ENCODE results near the gene TECPR2. TPM values are rescaled to one million over a fixed set of nuclear protein-coding genes. Genes with fewer than 3 reads are reported as not detected.

The TECPR2 gene
- total RNA-seq, 1 experiment from 2014 or later, result 12.2 TPM

DNA sequence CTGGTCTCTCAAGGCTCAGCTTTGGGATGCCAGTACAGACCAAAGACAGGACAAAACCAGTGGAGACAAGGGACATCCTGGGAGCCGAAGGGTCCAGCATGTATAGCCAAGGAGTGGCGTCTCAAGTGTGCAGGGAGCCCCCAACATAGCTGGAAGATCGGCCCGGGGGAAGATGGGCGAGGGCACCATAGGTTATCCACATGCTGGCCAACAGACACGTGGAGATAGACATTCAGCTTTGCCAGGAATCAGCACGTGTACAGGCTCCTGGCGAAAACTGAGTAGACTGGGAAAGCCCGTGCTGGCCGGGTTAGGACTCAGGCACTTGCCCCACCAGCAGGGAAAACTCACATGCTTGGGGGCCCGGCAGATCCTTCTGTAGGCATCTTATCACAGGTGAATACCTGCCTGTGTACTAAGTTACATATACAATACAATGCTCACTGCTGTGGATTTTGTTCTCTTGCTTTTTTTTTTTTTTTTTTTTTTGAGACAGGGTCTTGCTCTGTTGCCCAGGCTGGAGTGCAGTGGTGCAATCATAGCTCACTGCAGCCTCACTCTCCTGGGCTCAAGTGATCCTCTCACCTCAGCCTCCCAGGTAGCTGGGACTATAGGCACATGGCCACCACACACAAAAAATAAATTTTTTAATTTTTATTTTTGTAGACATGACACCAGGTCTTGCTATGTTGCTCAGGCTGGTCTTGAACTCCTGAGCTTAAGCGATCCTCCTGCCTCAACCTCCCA lies 152.4 kb downstream of the TECPR2 start:
- intact Hi-C loops (cut with micrococcal nuclease), result no loop called here
- no peaks in the 10 kb centered on the region for H4K20me1 ChIP-seq (ENCODE audit: insufficient read depth)
- no peak overlapping the region for H3K27ac ChIP-seq (ENCODE audit: low read depth, low read length)
- no peaks in the 10 kb centered on the region for H3K9me2 ChIP-seq (ENCODE audit: insufficient read depth)
- H3K4me1 ChIP-seq (ENCODE audit: control insufficient read depth in 1 of 2, insufficient read depth in 2 of 2, low read length in 2 of 2), result peaks cover 16 to 20% of the 10 kb centered on the region in 2 experiments
- H3K36me3 ChIP-seq (ENCODE audit: control insufficient read depth in 1 of 2, insufficient read depth in 2 of 2, low read length in 2 of 2), result no peaks in the 10 kb centered on the region
- DNase-seq (ENCODE audit: low read depth, low spot score) (no peak), ATAC-seq (no peak)
- H3K9me3 ChIP-seq (ENCODE audit: control insufficient read depth in 1 of 2, insufficient read depth in 1 of 2, low read depth in 1 of 2, low read length in 2 of 2), result no peaks in the 10 kb centered on the region
- TF ChIP-seq EZH2phosphoT487 (IDR thresholded peaks at IDR 0.05; ENCODE audit: borderline replicate concordance) (no peak), ZFX (IDR thresholded peaks at IDR 0.05) (no peak), FOSL1 (IDR thresholded peaks at IDR 0.05; ENCODE audit: low read depth) (no peak), POLR2AphosphoS5 (IDR thresholded peaks at IDR 0.05; ENCODE audit: low read depth, low read length) (no peak), RAD21 (IDR thresholded peaks at IDR 0.05; ENCODE audit: low read depth) (no peak), SP1 (IDR thresholded peaks at IDR 0.05; ENCODE audit: low read depth) (no peak), CBX3 (IDR thresholded peaks at IDR 0.05; ENCODE audit: low read depth) (no peak), ZNF274 (IDR thresholded peaks at IDR 0.05; ENCODE audit: low read depth, low read length) (no peak), EGR1 (IDR thresholded peaks at IDR 0.05; ENCODE audit: low read depth) (no peak), POLR2A (IDR thresholded peaks at IDR 0.05; ENCODE audit: borderline replicate concordance, extremely low read depth, insufficient read depth, insufficient read length) (no peak), SIN3A (IDR thresholded peaks at IDR 0.05; ENCODE audit: low read depth) (no peak), ELF1 (IDR thresholded peaks at IDR 0.05; ENCODE audit: borderline replicate concordance, low read depth) (no peak), EZH2 (IDR thresholded peaks at IDR 0.05) (no peak), JUND (IDR thresholded peaks at IDR 0.05) (no peak), TCF7L2 (IDR thresholded peaks at IDR 0.05; ENCODE audit: borderline replicate concordance, extremely low read depth, insufficient read depth, insufficient read length) (no peak), YY1 (IDR thresholded peaks at IDR 0.05; ENCODE audit: extremely low read depth, insufficient replicate concordance, low read depth, low read length) (no peak)
- TF ChIP-seq, protein P1, sequence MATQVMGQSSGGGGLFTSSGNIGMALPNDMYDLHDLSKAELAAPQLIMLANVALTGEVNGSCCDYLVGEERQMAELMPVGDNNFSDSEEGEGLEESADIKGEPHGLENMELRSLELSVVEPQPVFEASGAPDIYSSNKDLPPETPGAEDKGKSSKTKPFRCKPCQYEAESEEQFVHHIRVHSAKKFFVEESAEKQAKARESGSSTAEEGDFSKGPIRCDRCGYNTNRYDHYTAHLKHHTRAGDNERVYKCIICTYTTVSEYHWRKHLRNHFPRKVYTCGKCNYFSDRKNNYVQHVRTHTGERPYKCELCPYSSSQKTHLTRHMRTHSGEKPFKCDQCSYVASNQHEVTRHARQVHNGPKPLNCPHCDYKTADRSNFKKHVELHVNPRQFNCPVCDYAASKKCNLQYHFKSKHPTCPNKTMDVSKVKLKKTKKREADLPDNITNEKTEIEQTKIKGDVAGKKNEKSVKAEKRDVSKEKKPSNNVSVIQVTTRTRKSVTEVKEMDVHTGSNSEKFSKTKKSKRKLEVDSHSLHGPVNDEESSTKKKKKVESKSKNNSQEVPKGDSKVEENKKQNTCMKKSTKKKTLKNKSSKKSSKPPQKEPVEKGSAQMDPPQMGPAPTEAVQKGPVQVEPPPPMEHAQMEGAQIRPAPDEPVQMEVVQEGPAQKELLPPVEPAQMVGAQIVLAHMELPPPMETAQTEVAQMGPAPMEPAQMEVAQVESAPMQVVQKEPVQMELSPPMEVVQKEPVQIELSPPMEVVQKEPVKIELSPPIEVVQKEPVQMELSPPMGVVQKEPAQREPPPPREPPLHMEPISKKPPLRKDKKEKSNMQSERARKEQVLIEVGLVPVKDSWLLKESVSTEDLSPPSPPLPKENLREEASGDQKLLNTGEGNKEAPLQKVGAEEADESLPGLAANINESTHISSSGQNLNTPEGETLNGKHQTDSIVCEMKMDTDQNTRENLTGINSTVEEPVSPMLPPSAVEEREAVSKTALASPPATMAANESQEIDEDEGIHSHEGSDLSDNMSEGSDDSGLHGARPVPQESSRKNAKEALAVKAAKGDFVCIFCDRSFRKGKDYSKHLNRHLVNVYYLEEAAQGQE (IDR thresholded peaks at IDR 0.05; ENCODE audit: low read depth), result no peak
- TF ChIP-seq, protein P2, sequence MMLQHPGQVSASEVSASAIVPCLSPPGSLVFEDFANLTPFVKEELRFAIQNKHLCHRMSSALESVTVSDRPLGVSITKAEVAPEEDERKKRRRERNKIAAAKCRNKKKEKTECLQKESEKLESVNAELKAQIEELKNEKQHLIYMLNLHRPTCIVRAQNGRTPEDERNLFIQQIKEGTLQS (IDR thresholded peaks at IDR 0.05), result no peak
- TF ChIP-seq, protein P3, sequence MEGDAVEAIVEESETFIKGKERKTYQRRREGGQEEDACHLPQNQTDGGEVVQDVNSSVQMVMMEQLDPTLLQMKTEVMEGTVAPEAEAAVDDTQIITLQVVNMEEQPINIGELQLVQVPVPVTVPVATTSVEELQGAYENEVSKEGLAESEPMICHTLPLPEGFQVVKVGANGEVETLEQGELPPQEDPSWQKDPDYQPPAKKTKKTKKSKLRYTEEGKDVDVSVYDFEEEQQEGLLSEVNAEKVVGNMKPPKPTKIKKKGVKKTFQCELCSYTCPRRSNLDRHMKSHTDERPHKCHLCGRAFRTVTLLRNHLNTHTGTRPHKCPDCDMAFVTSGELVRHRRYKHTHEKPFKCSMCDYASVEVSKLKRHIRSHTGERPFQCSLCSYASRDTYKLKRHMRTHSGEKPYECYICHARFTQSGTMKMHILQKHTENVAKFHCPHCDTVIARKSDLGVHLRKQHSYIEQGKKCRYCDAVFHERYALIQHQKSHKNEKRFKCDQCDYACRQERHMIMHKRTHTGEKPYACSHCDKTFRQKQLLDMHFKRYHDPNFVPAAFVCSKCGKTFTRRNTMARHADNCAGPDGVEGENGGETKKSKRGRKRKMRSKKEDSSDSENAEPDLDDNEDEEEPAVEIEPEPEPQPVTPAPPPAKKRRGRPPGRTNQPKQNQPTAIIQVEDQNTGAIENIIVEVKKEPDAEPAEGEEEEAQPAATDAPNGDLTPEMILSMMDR (IDR thresholded peaks at IDR 0.05 in 2 of 3, conservative IDR thresholded peaks at IDR 0.05 in 1 of 3; ENCODE audit: borderline replicate concordance in 1 of 3, insufficient read depth in 1 of 3, low read depth in 2 of 3, low read length in 2 of 3), result no peak
- TF ChIP-seq, protein P4, sequence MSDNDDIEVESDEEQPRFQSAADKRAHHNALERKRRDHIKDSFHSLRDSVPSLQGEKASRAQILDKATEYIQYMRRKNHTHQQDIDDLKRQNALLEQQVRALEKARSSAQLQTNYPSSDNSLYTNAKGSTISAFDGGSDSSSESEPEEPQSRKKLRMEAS (IDR thresholded peaks at IDR 0.05), result no peak
- RAD21 ChIA-PET (ENCODE audit: low non-redundant PET in 1 of 2, low total read pairs in 2 of 2, uncharacterized antibody in 2 of 2, unreplicated experiment in 2 of 2), result interaction anchor here (0.7 kb wide), 2 partner anchors 13 to 327 kb away, joined by 6 to 9 read pairs; no protein-coding TSS in a partner anchor
- CTCF ChIA-PET, result interaction anchor here (0.7 to 2.1 kb wide), 6 partner anchors 10 to 197 kb away, joined by 3 to 10 read pairs (median 6); no protein-coding TSS in a partner anchor
- no peak overlapping the region for H3K9ac ChIP-seq (ENCODE audit: low read length)
- POLR2A ChIA-PET, result interaction anchor here (1.6 kb wide), 1 partner anchor 77 kb away, joined by 3 read pairs; no protein-coding TSS in a partner anchor
- H3K4me3 ChIP-seq (replicated peaks in 1 of 2; ENCODE audit: low read depth in 1 of 2, low read length in 2 of 2), result no peak overlapping the region
- BruUV-seq (replicated peaks), result no TSS peak
- no peak overlapping the region for H2AFZ ChIP-seq (ENCODE audit: low read depth, low read length, poor library complexity, severe bottlenecking)
- H3K4me2 ChIP-seq (ENCODE audit: low read length), result no peak overlapping the region
- H3K27me3 ChIP-seq (ENCODE audit: insufficient read depth, low read length), result no peaks in the 10 kb centered on the region
- no peaks in the 10 kb centered on the region for H3K79me2 ChIP-seq (ENCODE audit: insufficient read depth, low read length)
